HG02981 (cell line): Measurements from ENCODE around the gene UBE2V1.
"Not testable (repeated sequence)": the region's sequence is repeated elsewhere in the genome, so short reads cannot be mapped to it uniquely, and the experiment has no call there.

Experiments
- ATAC-seq: cut with Tn5 transposase; IDR thresholded peaks from one replicate; pipeline ENCODE4 v1.9.1; 2021; ENCODE audit warnings: mild to moderate bottlenecking, moderate library complexity; ENCODE audit not compliant: unreplicated experiment

UBE2V1 gene

DNA sequence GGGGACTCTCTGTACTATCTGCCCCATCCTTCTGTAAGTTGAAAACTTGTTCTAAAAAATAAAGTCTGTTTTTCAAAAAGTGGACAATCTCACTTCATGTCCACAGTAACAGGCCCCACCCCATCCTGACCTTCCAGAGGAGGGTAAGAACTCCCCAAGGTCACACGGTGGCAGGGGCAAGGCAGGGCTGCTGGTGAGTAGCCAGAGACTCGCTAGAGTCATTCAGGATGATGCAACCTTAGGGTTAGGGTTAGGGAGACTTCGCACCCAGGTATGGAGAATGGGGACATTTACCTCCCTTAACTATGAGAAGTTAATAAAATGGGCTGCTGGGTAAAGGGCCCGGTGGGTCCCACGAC, 25.1 kb upstream of the UBE2V1 start:
- no peak for ATAC-seq

DNA sequence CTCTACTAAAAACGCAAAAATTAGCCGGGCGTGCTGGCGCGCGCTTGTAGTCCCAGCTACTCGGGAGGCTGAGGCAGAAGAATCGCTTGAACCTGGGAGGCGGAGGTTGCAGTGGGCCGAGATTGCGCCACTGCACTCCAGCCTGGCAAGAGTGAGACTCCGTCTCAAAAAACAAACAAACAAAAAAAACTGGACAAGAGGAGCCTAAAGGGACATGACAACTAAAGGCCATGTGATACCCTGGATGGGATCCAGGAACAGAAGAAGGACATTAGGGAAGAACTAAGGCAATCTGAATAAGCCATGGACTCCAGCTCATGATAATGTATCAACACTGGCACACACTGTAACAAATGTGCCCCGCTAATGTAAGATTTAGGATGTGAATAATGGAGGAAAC, 24.8 kb upstream of the UBE2V1 start:
- ATAC-seq: not testable (repeated sequence)

DNA sequence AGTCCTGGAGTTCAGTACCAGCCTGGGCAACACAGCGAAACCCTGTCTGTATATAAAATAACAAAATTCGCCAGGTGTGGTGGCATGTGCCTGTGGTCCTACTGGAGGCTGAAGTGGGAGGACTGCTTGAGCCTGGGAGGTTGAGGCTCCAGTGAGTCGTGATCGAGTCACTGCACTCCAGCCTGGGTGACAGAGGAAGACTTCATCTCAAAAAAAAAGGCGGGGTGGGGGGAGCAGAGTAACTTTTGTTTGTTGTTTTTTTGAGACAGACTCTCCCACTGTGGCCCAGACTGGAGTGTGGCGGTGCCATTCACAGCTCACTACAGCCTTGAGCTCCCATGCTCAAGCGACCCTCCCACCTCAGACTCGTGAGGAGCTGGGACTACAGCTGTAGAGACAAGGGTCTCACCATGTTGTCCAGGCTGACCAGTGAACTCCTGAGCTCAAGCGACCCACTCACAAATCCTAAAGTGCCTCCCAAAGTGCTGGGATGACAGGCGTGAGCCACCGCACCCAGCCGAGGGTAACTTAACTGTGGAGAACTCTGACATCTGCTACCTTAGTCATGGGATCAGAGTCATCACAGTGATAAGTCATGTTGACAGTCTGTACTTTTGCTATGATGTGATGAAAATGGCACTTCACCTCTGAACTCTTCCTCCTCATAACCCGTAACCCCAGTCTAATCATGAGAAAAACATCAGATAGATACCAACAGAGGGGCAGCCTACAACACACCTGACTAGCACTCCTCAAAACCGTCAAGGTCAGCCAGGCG, 24.1 kb upstream of the UBE2V1 start:
- no peak for ATAC-seq

DNA sequence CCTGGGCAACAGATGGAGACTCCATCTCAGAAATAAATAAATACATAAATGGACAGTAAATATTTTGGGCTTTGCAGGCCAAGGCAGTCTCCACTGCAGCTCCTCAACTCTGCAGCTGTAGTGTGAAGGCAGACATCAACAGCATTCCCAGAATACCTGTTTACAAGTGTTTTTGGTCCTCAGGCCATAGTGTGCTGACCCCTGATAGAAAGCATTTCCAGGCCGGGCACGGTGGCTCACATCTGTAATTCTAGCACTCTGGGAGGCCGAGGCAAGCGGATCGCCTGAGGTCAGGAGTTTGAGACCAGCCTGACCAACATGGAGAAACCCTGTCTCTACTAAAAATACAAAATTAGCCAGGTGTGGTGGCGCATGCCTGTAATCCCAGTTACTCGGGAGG, 22.2 kb upstream of the UBE2V1 start:
- ATAC-seq: not testable (repeated sequence)

DNA sequence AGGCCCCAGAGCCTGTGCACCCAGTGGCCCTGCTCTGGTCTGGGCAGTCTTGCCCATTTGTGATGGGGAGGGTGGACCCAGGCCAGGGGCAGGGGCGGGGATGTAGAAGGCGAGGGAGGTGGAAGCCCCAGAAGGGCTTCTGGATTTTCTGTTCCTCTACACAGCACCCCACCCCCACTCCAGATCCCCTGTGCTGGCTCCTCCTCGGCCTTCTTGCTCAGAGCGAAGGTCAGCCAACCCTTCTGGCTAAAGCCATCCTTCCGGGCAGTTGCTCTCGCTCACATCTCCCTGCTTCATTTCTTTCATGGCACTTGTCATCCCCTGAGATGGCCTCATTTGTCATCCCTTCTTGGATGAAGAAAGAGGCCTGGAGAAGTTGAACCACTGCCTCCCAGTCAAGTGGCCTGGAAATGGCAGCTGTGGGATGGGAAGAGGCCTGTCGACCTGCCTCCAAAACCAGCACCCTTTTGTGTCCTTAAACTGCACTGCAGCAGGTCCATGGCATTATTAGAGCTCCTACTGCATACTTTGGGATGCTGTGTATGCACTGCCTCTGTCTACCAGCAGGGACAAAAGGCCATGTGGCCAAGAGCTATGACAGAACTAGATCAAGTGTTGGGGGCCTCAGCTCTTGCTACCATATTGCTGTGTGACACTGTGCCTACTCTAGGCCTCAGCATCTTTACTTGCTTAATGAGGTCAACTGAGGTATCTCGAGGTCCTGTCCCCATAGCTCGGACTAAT, 20.7 kb upstream of the UBE2V1 start:
- no peak for ATAC-seq

DNA sequence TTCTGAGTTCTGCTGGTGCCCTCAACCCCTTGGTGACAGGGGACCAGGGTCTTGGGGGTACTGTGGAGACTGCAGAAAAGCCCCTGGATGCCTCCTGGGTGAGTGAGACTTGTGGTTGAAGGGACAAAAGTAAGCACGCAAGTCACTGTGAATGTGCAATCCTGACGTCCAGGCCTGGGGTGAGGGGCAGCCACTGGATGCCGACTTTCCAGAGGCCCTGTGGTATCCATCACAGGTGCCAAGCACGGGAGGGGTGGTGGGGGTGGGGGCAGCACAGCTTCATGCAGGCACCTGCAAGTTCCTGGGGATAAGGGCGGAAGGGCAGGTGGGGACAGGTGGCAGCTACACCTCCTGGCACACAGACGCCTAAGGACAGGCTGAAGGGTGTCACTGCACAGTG, 20.1 kb upstream of the UBE2V1 start:
- ATAC-seq: no peak

DNA sequence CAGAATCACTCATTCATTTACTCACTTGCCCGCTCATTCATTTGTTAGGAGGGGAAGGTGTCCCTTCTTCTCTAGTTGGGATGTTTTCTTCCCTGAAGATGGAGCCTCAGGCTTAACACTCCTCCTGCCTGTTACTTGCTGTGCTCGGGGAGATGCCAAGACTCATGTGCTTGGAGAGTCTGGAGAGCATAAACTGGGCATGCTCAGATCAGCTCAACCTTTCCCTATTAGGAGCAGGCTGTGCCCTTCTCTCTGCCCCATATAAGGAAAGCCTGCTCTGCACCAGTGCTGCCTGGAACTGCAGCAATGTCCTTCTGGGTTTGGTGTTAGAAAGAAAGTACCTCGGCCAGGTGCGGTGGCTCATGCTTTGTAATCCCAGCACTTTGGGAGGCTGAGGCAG, 18.0 kb upstream of the UBE2V1 start:
- ATAC-seq: no peak

DNA sequence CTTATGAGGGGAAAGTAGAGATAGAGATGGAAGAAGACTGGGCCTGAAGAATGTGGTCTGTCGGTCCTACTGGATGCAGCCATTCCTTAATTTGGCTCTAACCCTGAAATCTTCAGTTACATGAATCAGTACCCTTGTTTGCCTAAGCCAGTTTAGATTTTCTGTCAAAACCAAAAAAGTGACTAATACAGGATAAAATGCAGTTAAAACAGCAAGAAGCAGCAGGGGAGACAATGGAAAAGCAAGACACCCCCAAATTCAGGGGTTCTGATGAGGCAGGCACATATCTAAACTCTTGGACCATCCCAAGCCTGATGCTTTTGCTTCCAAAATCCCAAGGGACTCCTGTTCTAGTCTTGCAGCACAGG, 17.4 kb upstream of the UBE2V1 start:
- no peak for ATAC-seq

DNA sequence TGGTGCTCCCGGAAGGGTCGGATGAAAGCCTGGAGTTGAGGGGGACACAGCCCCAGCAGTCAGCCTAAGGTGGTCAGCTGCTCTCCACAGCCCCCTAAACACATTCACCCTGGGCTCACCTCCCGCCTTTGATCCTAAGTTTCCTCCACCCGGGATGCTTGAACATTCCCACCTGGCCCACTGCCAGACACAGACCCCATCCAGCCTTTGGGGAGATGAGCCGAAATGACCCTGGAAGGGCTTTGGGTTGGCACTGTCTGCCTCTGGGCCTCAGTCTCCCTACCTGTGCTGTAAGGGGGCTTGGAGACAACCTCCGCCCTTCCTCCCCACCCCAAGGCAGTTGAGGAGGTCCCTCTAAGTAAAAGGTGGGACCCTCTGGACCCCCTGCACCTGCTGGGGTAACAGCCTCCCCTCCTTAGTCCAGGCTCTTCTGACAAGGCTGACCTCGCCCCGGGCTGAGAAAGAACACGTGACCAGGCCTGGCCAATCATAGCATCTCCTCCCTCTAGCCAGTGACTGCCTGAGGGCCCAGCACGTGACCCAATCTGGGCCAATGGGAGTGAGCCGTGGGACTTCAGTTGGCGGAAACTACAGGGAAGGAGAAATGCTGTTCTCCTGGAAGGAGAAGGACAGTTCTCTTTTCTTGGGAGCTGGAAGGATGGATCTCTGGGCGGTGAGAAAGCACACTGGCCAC, 16.9 kb upstream of the UBE2V1 start:
- no peak for ATAC-seq

DNA sequence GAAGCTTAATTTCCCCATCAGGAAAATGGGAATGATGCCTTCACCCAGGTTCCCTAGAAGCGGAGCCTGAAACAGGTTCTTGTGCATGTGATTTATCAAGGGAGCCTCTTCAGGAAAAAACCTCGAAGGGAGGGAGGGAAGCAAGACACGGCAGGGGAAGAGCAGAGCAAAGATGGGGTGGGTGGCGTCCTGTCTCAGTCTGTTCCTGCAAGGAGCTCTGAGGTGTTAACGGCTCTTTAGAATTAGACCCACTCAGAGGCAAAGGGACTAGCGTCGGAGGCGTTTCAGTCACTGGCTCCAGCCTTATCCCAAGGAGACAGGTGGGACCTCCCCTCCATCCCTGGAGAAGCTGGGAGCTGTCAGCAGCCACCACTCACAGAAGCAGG, 15.6 kb upstream of the UBE2V1 start:
- no peak for ATAC-seq

DNA sequence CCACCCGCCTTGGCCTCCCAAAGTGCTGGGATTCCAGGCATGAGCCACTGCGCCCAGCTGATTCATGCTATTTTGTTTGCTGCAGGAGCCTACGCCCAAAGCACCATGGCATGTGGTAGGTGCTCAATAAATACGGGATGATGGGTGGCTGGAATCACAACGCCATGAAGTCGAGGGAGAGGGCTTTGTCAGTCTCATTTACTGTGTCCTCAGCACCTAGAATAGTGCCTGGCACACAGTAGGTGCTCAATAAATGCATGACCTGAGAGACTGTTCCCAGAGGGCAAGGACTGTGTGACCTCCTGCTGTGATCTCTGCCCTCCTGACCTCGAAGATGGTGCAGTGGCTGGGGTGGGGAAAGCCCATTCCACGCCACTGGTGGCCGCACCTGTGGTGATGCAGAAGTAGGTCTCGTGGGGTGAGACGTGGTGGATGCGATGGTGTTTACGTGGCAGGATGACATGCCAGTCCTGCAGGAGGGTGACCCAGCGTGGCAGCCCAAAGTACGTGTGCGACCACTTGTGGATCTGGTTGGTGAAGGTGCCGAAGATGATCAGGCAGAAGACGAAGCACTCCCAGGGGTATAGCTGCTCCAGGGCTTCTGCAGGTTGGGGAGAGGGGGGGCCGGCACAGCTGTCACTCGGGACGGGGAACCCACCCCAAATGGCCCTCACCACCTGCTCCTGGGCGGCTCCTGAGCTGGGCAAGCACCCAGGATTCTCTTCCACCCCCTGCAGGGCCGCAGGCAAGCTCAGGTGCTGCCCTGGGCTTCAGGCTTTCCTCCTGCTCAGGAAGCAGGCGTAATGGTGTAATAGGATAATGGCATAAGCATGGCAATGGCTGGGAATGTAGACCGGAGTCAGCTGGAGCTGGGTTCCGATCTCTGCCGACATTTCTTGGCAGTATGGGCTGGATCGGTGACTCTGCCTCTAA, 14.9 kb upstream of the UBE2V1 start:
- no peak for ATAC-seq

DNA sequence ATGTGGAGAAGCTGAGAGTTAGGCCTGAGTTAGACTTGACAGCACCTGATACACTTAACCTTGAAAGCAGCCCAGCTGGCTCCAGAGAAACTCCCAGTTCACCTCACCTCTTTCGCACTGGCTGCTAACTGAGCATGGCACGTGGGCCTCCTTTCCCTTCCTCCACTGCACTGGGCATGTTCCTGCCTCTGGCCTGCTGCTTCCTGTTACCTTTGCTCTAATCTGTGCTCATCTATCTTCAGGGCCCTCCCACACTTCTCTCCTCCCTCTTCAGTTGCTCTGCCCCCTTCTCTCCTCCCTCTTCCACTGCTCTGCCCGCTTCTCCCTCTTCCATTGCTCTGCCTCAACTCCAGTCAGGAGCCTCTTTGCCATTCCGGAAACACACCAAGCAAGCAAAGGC, 13.7 kb upstream of the UBE2V1 start:
- ATAC-seq: no peak

DNA sequence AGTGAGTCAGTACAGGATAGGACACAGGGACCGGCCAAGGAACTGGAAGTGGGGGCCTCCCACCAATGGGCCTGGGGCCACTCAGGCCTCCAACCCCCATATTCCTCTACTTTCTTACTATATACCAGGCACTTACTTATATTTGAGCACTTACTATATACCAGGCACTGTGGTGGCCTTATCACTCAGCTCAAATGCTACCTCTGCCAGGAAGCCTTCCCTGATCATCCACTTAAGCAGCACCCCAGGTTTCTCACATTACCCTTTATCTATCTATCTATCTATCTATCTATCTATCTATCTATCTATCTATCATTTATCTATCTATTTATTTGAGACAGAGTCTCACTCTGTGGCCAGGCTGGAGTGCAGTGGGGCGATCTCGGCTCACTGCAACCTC, 12.3 kb upstream of the UBE2V1 start:
- ATAC-seq: no peak

DNA sequence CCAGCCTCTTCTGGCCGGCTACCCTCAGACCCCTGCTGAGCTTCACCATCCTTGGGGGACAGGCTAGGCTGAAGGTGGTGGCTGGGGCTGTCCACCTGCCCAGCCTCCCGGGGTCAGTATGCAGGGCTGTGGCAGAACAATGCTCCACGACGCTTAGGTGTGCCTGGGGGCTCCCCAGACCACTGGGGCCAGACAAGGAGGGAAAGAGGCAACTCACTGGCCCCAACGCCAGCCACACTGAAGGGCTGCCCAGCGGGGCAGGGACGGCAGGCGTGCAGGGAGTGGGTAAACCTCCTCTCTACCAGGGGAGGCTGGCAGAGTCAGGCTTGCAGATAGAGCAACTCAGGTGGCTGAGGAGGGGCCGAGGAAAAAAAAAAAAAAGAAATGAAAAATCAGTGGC, 11.5 kb upstream of the UBE2V1 start:
- ATAC-seq: no peak

DNA sequence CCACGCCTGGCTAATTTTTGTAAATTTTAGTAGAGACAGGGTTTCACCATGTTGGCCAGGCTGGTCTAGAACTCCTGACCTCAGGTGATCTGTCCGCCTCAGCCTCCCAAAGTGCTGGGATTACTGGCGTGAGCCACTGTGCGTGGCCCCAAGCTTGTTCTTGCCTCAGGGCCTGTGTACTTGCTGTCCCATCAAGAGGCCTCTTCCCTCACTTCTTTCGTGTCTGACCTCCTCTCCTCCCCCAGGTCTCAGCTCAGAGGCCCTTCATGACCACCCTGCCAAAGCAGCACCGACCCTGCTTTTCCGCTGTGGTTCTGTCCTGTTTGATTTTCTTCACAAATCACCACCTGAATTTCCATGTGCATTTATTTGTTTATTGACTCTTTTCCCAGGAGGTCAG, 10.5 kb upstream of the UBE2V1 start:
- ATAC-seq: no peak

DNA sequence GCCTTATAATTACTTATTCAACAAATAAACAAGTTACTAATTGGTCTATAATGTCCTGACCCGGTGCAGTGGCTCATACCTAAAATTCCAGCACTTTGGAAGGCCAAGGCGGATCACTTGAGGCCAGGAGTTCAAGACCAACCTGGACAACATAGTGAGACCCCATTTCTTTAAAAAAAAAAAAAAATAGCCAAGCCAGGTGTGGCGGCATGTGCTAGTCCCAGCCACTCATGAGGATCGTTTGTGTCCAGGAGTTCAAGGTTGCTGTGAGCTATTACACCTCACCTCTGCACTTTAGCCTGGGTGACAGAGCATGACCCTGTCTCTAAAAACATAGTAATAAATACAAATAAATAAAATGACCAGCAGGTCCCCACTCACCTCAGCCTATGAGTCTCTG, 9.8 kb upstream of the UBE2V1 start:
- no peak for ATAC-seq

DNA sequence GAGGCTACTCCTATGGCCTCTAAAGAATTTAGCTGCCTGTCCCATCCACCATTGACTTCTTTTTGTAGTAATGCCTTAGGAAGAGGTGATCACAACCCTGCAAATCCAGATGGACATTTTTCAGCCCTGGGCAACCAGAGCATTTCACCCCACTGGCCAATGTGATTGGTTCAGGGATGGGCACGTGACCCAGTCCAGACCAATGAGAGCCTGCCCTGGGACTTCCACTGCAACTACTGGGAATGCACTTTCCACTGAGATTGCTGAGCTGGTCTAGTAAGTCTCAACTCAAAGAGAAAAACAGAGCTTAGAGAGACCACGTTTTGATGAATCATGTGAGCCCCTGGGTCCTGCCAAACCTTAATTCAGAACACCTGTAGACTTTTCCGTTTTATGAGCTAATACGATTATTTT, 8.9 kb upstream of the UBE2V1 start:
- no peak for ATAC-seq

DNA sequence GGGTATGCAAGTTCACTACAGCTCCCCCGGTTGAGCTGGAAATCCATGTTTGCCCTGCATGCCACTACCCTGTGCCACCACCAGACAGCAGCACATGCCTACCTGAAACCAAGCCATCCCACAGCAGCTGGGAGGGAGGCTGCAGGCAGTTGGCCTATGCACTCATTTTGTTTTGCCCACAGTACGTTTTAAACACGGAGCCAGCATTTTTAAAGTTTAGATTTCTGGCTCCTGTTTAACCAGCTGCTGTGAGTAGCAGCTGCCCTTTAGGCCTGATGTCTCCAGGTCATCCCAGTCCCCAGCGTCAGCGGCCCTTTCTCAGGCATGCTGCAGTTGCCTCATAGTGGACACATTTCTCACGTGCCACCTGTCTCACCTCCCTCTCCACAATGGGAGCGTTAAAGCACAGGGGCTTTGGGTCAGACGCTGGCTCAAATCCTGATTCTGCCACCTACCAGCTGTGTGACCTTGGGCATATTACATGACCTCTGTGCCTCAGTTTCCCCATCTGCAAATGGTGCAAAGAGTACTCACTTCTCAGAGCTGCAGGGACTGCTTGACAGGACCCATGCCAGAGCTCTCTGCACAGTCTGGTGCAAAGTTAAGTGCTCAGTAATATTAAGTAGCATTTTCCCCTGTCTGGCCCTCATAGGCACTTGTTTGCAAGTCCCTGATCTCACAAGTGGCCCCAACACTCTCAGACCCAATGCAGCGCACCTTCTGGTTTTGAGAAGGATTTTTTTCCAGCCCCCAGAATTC, 8.2 kb upstream of the UBE2V1 start:
- peak; percentile 44 for ATAC-seq

DNA sequence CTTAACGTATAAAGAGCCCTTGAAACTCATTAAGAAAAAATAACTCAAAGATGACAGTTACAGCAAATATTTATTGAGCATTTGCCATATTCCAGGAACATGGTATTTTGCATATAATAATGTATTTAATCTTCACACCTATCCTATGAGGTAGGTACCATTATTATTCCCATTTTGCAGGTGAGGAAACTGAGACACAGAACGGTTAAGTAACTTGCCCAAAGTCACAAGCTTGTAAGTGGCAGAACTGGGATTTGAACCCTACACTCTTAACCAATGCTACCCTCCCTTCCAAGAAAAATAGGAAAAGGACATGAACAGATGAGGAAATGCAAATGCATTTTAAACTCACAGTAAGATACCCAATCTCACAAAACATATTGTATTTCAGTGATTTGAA, 5.3 kb upstream of the UBE2V1 start:
- no peak for ATAC-seq

DNA sequence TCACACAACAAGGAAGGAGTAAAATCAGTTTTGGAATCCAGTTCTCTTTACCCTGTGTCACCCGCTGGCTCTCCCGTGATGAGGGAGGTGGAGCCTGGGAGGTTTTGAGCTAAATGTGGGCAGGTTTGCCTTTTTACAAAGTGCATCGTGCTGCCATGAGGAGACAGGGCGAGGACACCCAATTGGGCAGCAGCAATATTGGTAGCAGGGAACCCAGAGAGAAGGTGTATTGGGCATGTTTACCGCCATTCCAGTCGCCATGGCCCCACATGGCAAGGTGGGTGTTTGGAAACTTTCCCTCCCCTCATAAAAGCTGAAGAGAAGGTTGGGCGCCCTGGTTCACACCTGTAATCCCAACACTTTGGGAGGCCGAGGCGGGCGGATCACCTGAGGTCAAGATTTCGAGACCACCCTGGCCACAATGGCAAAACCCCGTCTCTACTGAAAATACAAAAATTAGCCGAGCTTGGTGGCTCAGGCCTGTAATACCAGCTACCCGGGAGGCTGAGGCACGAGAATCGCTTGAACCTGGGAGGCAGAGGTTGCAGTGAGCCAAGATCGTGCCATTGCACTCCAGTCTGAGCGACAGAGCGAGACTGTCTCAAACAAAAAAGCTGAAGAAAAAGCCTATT, 3.5 kb upstream of the UBE2V1 start:
- ATAC-seq: no peak
